Thymus (tissue), 11 donors: ENCODE data around the gene PRKG1. TPM values are rescaled to one million over a fixed set of nuclear protein-coding genes. Genes with fewer than 3 reads are reported as not detected.
"Not testable (repeated sequence)": the region's sequence is repeated elsewhere in the genome, so short reads cannot be mapped to it uniquely, and the experiment has no call there.

Source experiments
- DNase-seq, 9 donors: peaks; one replicate each; pipeline ENCODE4 v3.0.0-alpha.2; 2013; ENCODE audit warnings: low spot score in 9 of 9, low read depth in 6 of 9, missing footprints in 1 of 9
- H3K27ac ChIP-seq, 2 donors: one replicate each; pipeline ENCODE4 v1.5.1; 2013; ENCODE audit warnings: control low read depth in 1 of 2, low read depth in 1 of 2, low read length in 1 of 2, mild to moderate bottlenecking in 1 of 2, moderate library complexity in 1 of 2
- H3K27me3 ChIP-seq, 2 donors: one replicate each; pipeline ENCODE4 v1.5.1; 2013; ENCODE audit warnings: low read length in 1 of 2; ENCODE audit not compliant: control insufficient read depth in 2 of 2, insufficient read depth in 1 of 2
- H3K36me3 ChIP-seq, 2 donors: one replicate each; pipeline ENCODE4 v1.5.1; 2013; ENCODE audit warnings: low read length in 1 of 2, mild to moderate bottlenecking in 1 of 2, moderate library complexity in 1 of 2; ENCODE audit not compliant: control insufficient read depth in 2 of 2, insufficient read depth in 2 of 2
- H3K4me1 ChIP-seq, 2 donors: one replicate each; pipeline ENCODE4 v1.5.1; 2013; ENCODE audit warnings: low read length in 2 of 2; ENCODE audit not compliant: control insufficient read depth in 2 of 2, insufficient read depth in 2 of 2
- H3K4me3 ChIP-seq, 2 donors: one replicate each; pipeline ENCODE4 v1.5.1; 2013; ENCODE audit warnings: low read length in 2 of 2, control low read depth in 1 of 2, mild to moderate bottlenecking in 1 of 2
- H3K9me3 ChIP-seq, 2 donors: one replicate each; pipeline ENCODE4 v1.5.1; 2013; ENCODE audit warnings: low read length in 1 of 2, mild to moderate bottlenecking in 1 of 2; ENCODE audit not compliant: control insufficient read depth in 2 of 2, insufficient read depth in 1 of 2
- WGBS: extraction: QIAGEN DNeasy Blood & Tissue Kit; methylation state at CpG from one replicate; pipeline ENCODE4 v1.1.7; 2013; 5-methylcytosine and 5-hydroxymethylcytosine counted together
- polyA plus RNA-seq: library from polyadenylated mRNA; stranded (reverse); fragments of 200-250 nt; gene quantifications from one replicate; pipeline ENCODE4 v1.2.3, GENCODE V29; 2013
- total RNA-seq: library from RNA; stranded (reverse); fragments of 120-200 nt; gene quantifications from one replicate; pipeline ENCODE4 v1.2.4, GENCODE V29; 2013
- donor health status: healthy.

The PRKG1 gene
- total and polyA plus RNA-seq, 2 donors = 2.5 to 7.4 TPM

- Histone ChIP-seq H3K27ac (no peak overlapping the region), H3K4me1 (no peaks in the 10 kb centered on the region), H3K9me3 (no peaks in the 10 kb centered on the region), H3K27me3 (no peaks in the 10 kb centered on the region), H3K36me3 (no peaks in the 10 kb centered on the region), H3K4me3 (no peak overlapping the region)
- WGBS = 92% methylated on average over 1 of the region's 1 CpG
- no peak for DNase-seq
These were observed 1152.0 kb downstream of the PRKG1 start for GRCh38 chr10:52226197-52226847.

GRCh38 chr10:52228556-52228955, 1154.3 kb downstream of the PRKG1 start:
- no peak for DNase-seq
- Histone ChIP-seq H3K9me3 (no peaks in the 10 kb centered on the region), H3K27me3 (no peaks in the 10 kb centered on the region), H3K4me1 (peaks cover 0 to 3% of the 10 kb centered on the region in 2 donors), H3K27ac (no peak overlapping the region), H3K36me3 (no peaks in the 10 kb centered on the region), H3K4me3 (no peak overlapping the region)
- WGBS = 92% methylated on average over 2 of the region's 2 CpGs

- no peaks in the 10 kb centered on the region for H3K36me3 ChIP-seq
- no peaks in the 10 kb centered on the region for H3K9me3 ChIP-seq
- H3K27ac ChIP-seq = no peak overlapping the region
- no peak overlapping the region for H3K4me3 ChIP-seq
- no peaks in the 10 kb centered on the region for H3K27me3 ChIP-seq
- 97% methylated on average over 2 of the region's 2 CpGs for WGBS
- peaks cover 0 to 3% of the 10 kb centered on the region in 2 donors for H3K4me1 ChIP-seq
- DNase-seq = no peak
These were observed 1155.1 kb downstream of the PRKG1 start for GRCh38 chr10:52229291-52229931.

- H3K9me3 ChIP-seq = no peaks in the 10 kb centered on the region
- no peak overlapping the region for H3K27ac ChIP-seq
- H3K4me3 ChIP-seq = peak overlapping the region in 1 of 2 donors; percentile 33
- H3K27me3 ChIP-seq = no peaks in the 10 kb centered on the region
- H3K36me3 ChIP-seq = no peaks in the 10 kb centered on the region
- peak in 1 of 9 donors; percentile 18 for DNase-seq
- 42% methylated on average over 4 of the region's 4 CpGs for WGBS
- H3K4me1 ChIP-seq = peaks cover 0 to 3% of the 10 kb centered on the region in 2 donors
These were observed 1158.5 kb downstream of the PRKG1 start for GRCh38 chr10:52232561-52233350.

GRCh38 chr10:52233351-52233991, 1159.2 kb downstream of the PRKG1 start:
- H3K4me1 ChIP-seq, H3K27ac ChIP-seq, H3K36me3 ChIP-seq, DNase-seq, H3K9me3 ChIP-seq, H3K27me3 ChIP-seq: not testable (repeated sequence)
- H3K4me3 ChIP-seq = peak overlapping the region in 1 of 2 donors; percentile 33
- 27% methylated on average over 6 of the region's 34 CpGs for WGBS

GRCh38 chr10:52239771-52240170, 1165.5 kb downstream of the PRKG1 start:
- H3K27ac ChIP-seq = no peak overlapping the region
- no peaks in the 10 kb centered on the region for H3K36me3 ChIP-seq
- no peaks in the 10 kb centered on the region for H3K4me1 ChIP-seq
- H3K27me3 ChIP-seq = no peaks in the 10 kb centered on the region
- no peak overlapping the region for H3K4me3 ChIP-seq
- DNase-seq = no peak
- 96% methylated on average over 1 of the region's 1 CpG for WGBS
- no peaks in the 10 kb centered on the region for H3K9me3 ChIP-seq

- Histone ChIP-seq H3K4me3 (no peak overlapping the region), H3K27me3 (no peaks in the 10 kb centered on the region), H3K36me3 (no peaks in the 10 kb centered on the region), H3K4me1 (no peaks in the 10 kb centered on the region), H3K27ac (no peak overlapping the region), H3K9me3 (no peaks in the 10 kb centered on the region)
- WGBS = 97% methylated on average over 2 of the region's 2 CpGs
- DNase-seq = no peak
These were observed 1171.3 kb downstream of the PRKG1 start for GRCh38 chr10:52245547-52245946.

- WGBS = 96% methylated on average over 7 of the region's 7 CpGs
- H3K27ac ChIP-seq = not testable (repeated sequence)
These were observed 1173.6 kb downstream of the PRKG1 start for GRCh38 chr10:52247929-52248328.

More at GRCh38 chr10:52247929-52248328, 1173.6 kb downstream of the PRKG1 start:
- DNase-seq, H3K36me3 ChIP-seq, H3K27me3 ChIP-seq, H3K4me1 ChIP-seq, H3K4me3 ChIP-seq, H3K9me3 ChIP-seq: not testable (repeated sequence)
